Left lung (tissue), 14 donors: ENCODE data around the gene EFNA5. TPM values are rescaled to one million over a fixed set of nuclear protein-coding genes. Genes with fewer than 3 reads are reported as not detected.

Experiments used
- ATAC-seq: fragments of 200-7000 bp; cut with Tn5 transposase; one replicate; pipeline ENCODE4 v1.9.1; 2020; ENCODE audit warnings: moderate library complexity
- DNase-seq, 4 donors: peaks; one replicate each; pipeline ENCODE4 v3.0.0-alpha.2; 2013 to 2020
- H3K27ac ChIP-seq, 2 donors: fragments of 200-600 bp; sonication (generic) in 1 of 2; one replicate each; pipeline versions ENCODE4 v1.5.0 to v1.8.0; 2020 to 2021
- H3K27me3 ChIP-seq, 2 donors: fragments of 200-600 bp; sonication (generic) in 1 of 2; one replicate each; pipeline versions ENCODE4 v1.5.0 to v1.8.0; 2020 to 2021
- H3K36me3 ChIP-seq, 2 donors: fragments of 200-600 bp; sonication (generic) in 1 of 2; one replicate each; pipeline versions ENCODE4 v1.5.0 to v1.8.0; 2020 to 2021
- H3K4me1 ChIP-seq, 2 donors: fragments of 200-600 bp; one replicate each; pipeline ENCODE4 v1.8.0; 2021
- H3K4me3 ChIP-seq, 2 donors: fragments of 200-600 bp; sonication (generic) in 1 of 2; one replicate each; pipeline versions ENCODE4 v1.5.0 to v1.8.0; 2020 to 2021; ENCODE audit warnings: mild to moderate bottlenecking in 1 of 2
- H3K9me3 ChIP-seq, 2 donors: fragments of 200-600 bp; sonication (generic) in 1 of 2; one replicate each; pipeline versions ENCODE4 v1.5.0 to v1.8.0; 2020 to 2021
- intact Hi-C, 2 donors: fragments of 100-400 bp; cut with DNase I; formaldehyde crosslinking; loops; one replicate each; pipeline versions ENCODE4 v1.11.2 to v1.14.2; 2022
- long read RNA-seq, 12 donors: library from polyadenylated mRNA in 2 of 12; unstranded in 2 of 12; transcript quantifications; one replicate each; pipeline ENCODE4 v2.0.0 and lab custom pipeline, GENCODE V29; 2019 to 2026
- polyA plus RNA-seq, 6 donors: library from polyadenylated mRNA; unstranded; fragments of 120-200 nt; gene quantifications; one replicate each; pipeline ENCODE4 v1.2.1, GENCODE V29; 2013; ENCODE audit not compliant: insufficient read length in 6 of 6
- total RNA-seq, 2 donors: library from RNA; stranded (reverse); fragmentation: NEBNext Ultra II Directional; extraction: Animal tissue kit (Norgen Biotek cat#: 25700); gene quantifications; one replicate each; pipeline ENCODE4 v1.2.1, GENCODE V29; 2021
- TF ChIP-seq, protein P1 (sequence below), 2 donors: fragments of 200-600 bp; sonication (generic) in 1 of 2; IDR thresholded peaks; one replicate each; pipeline versions ENCODE4 v1.5.0 to v1.8.0; 2021; ENCODE audit warnings: antibody characterized with exemption in 2 of 2
- donor health status: DM: no; HTN: yes; CAD: no.
- donor health status: DM: no; HTN: no; CAD: no.

The EFNA5 gene
- total RNA-seq: 10 to 100 TPM in 1 of 2 donors, 1 to 10 TPM in 1; 8.8 to 16.9 TPM
- 10 to 100 TPM; 22.2 to 28.3 (median 23.8) TPM for polyA plus RNA-seq
- long read RNA-seq, donor 1, full-length matches to known transcripts: 2 of 37 reads
- long read RNA-seq, donor 1, partial matches to known transcripts: 35 of 37 reads
- long read RNA-seq, donor 1, other reads (novel, unspliced or antisense): 0 of 37 reads
- long read RNA-seq, donor 2, full-length matches to known transcripts: 2 of 2 reads
- long read RNA-seq, donor 2, partial matches to known transcripts: 0 of 2 reads
- long read RNA-seq, donor 2, other reads (novel, unspliced or antisense): 0 of 2 reads
- long read RNA-seq, donor 3, full-length matches to known transcripts: 1 of 7 reads
- long read RNA-seq, donor 3, partial matches to known transcripts: 6 of 7 reads
- long read RNA-seq, donor 3, other reads (novel, unspliced or antisense): 0 of 7 reads
- long read RNA-seq, donor 4, partial matches to known transcripts: 0 of 1 reads
- long read RNA-seq, donor 4, other reads (novel, unspliced or antisense): 1 of 1 reads
- long read RNA-seq, donor 5, full-length matches to known transcripts: 1 of 9 reads
- long read RNA-seq, donor 5, partial matches to known transcripts: 8 of 9 reads
- long read RNA-seq, donor 5, other reads (novel, unspliced or antisense): 0 of 9 reads
- long read RNA-seq, donor 6, full-length matches to known transcripts: 1 of 1 reads
- long read RNA-seq, donor 6, partial matches to known transcripts: 0 of 1 reads
- long read RNA-seq, donor 6, other reads (novel, unspliced or antisense): 0 of 1 reads
- long read RNA-seq, donor 7: 0 reads
- long read RNA-seq, donor 8: 0 reads
- long read RNA-seq, donor 9: 0 reads
- long read RNA-seq, donor 10, partial matches to known transcripts: 0 of 2 reads
- long read RNA-seq, donor 10, other reads (novel, unspliced or antisense): 2 of 2 reads
- long read RNA-seq, donor 11, full-length matches to known transcripts: 5 of 5 reads
- long read RNA-seq, donor 11, partial matches to known transcripts: 0 of 5 reads
- long read RNA-seq, donor 11, other reads (novel, unspliced or antisense): 0 of 5 reads
- long read RNA-seq, donor 12, partial matches to known transcripts: 12 of 12 reads
- long read RNA-seq, donor 12, other reads (novel, unspliced or antisense): 0 of 12 reads

DNA sequence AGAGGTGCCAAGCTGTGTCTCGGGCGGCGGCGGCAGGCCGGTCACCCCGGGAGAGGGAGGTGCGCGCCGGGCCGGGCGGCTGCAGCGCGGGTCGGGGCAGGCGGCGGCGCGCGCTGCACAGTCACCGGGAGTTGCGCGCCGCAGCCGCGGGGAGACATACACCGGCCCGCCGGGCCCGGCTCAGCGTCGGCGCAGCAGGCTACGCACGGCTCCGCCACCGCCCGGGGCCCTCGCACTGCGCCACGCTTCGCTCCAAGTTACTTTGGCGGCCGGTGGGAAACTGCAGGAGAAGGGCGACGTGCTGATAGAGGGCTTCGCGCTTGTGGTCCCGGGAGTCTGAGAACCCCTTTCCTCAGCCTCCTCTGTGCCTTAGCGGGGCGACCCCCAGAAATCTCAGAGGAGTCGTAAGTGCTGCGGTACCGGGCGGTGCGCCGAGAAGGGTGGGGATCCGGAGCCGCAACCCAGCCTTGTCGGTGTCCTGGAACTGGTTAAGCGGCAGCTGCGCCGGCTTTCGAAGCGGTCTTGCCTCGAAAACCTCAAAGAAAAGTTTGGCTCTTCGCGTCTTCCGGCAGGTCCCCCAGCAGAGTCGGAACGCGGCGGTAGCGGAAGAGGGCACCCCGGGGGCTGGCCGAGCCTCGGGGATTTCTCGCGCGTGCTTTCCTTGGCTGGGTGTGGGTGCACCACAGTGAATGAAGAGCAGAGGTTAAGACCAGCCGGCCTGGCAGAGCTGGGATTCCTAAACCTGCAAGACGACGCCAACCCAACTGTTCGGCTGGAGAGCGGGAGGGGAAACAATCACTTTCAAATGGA lies at the start of gene EFNA5:
EFNA5 (minus strand) TSS at position 6 of the 810 bp plus-strand sequence.
- peak within 1 kb of the TSS; percentile 57 to 65 for H3K27ac ChIP-seq
- H3K4me3 ChIP-seq: peak within 1 kb of the TSS; percentile 49 to 53
- intact Hi-C loops: no loop called here
- H3K9me3 ChIP-seq: no peaks in the 10 kb centered on the region
- TF ChIP-seq, protein P1, sequence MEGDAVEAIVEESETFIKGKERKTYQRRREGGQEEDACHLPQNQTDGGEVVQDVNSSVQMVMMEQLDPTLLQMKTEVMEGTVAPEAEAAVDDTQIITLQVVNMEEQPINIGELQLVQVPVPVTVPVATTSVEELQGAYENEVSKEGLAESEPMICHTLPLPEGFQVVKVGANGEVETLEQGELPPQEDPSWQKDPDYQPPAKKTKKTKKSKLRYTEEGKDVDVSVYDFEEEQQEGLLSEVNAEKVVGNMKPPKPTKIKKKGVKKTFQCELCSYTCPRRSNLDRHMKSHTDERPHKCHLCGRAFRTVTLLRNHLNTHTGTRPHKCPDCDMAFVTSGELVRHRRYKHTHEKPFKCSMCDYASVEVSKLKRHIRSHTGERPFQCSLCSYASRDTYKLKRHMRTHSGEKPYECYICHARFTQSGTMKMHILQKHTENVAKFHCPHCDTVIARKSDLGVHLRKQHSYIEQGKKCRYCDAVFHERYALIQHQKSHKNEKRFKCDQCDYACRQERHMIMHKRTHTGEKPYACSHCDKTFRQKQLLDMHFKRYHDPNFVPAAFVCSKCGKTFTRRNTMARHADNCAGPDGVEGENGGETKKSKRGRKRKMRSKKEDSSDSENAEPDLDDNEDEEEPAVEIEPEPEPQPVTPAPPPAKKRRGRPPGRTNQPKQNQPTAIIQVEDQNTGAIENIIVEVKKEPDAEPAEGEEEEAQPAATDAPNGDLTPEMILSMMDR (IDR thresholded peaks at IDR 0.05): no peak
- ATAC-seq (peak; percentile 5), DNase-seq (peak; percentile 38 to 82 (median 58))
- H3K27me3 ChIP-seq: peaks cover 21 to 99% of the 10 kb centered on the region in 2 donors
- no peaks in the 10 kb centered on the region for H3K36me3 ChIP-seq
- H3K4me1 ChIP-seq: peaks cover 0 to 45% of the 10 kb centered on the region in 2 donors

DNA sequence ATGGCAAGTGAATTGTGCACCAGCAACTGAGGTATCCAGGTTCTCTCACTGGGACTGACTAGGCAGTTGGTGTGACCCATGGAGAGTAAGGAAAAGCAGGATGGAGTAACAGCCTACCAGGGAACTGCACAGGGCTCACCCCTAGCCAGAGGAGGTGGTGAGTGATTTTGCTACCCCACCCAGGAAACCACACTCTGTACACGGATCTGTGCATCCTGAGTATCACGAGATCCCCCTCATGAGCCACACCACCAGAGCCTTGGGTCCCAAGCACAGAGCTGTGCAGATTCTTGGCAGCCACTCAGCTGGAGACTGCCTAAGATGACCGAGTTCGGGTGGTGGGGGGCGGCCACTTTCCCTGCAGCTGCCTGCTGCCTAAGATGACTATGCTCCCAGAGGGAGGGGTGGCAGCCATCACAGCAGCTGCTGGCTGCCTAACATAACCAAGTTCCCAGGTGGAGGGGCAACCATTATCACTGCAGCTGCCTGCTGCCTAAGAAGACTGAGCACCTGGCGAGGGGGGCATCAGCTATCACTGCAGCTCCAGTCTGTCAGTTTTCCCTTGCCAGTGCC lies 48.4 kb upstream of the EFNA5 start:
- H3K27me3 ChIP-seq: no peaks in the 10 kb centered on the region
- no peak for DNase-seq
- no peak for ATAC-seq
- no peak overlapping the region for H3K27ac ChIP-seq
- H3K9me3 ChIP-seq: peaks cover 0 to 48% of the 10 kb centered on the region in 2 donors
- intact Hi-C loops: no loop called here
- TF ChIP-seq, protein P1 (IDR thresholded peaks at IDR 0.05): no peak
- H3K4me1 ChIP-seq: no peaks in the 10 kb centered on the region
- no peak overlapping the region for H3K4me3 ChIP-seq
- H3K36me3 ChIP-seq: no peaks in the 10 kb centered on the region

DNA sequence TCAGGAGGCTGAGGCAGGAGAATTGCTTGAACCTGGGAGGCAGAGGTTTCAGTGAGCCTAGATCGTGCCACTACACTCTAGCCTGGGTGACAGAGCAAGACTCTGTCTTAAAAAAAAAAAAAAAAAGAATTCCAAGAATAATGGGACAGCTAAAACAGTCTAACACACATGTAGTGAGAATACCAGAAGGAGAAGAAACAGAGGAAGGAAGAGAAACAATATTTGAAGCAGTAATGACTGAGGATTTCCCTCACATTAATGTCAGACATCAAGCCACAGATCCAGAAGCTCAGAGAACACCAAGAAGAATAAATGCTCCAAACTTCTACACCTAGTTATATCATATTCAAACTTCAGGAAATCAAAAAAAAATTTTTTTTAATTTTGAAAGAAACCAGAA lies 47.1 kb upstream of the EFNA5 start:
- TF ChIP-seq, protein P1 (IDR thresholded peaks at IDR 0.05): no peak
- Histone ChIP-seq H3K27me3 (no peaks in the 10 kb centered on the region), H3K27ac (no peak overlapping the region), H3K4me3 (no peak overlapping the region), H3K4me1 (no peaks in the 10 kb centered on the region), H3K9me3 (peaks cover 0 to 40% of the 10 kb centered on the region in 2 donors), H3K36me3 (no peaks in the 10 kb centered on the region)
- intact Hi-C loops: no loop called here
- no peak for DNase-seq
- no peak for ATAC-seq

DNA sequence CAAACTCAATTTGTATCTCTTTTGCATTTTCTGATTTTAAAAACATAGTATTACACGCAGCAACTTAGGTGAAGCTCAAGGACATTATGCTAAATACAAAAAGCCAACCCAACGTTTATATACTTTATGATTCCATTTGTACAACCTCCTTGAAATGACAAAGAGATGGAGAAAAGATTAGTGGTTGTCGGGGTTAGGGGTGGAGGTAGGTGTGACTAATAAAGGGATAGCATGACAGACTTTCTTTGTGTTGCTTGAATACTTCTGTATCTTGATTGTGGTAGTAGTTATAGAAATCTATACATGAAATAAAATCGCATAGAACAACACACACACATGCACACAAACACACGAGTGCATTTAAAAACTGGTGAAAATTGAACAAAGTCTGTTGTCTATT lies 42.5 kb upstream of the EFNA5 start:
- ATAC-seq: no peak
- Histone ChIP-seq H3K4me1 (no peaks in the 10 kb centered on the region), H3K9me3 (peaks cover 0 to 10% of the 10 kb centered on the region in 2 donors), H3K4me3 (no peak overlapping the region), H3K27me3 (no peaks in the 10 kb centered on the region), H3K36me3 (no peaks in the 10 kb centered on the region), H3K27ac (no peak overlapping the region)
- intact Hi-C loops: no loop called here
- DNase-seq: no peak
- TF ChIP-seq, protein P1 (IDR thresholded peaks at IDR 0.05): no peak
